Endothelial cell of umbilical vein (primary cell): ENCODE data around the gene SLC2A14. TPM values are rescaled to one million over a fixed set of nuclear protein-coding genes. Genes with fewer than 3 reads are reported as not detected.

ENCODE experiments used
- BruUV-seq: library from RNA; stranded (reverse); fragments of 400-500 nt; replicated peaks from 2 replicates; lab custom pipeline; 2021; lab: Mats Ljungman, UMichigan
- CTCF ChIA-PET: fragments of 300-600, 350-600 bp; sonication (Branson Sonifier 250); formaldehyde crosslinking; loops from one replicate; lab custom pipeline; 2021; ENCODE audit warnings: antibody characterized with exemption, inconsistent platforms; lab: Charles Lee
- POLR2A ChIA-PET: fragments of 300-600, 350-600 bp; sonication (Branson Sonifier 250); formaldehyde crosslinking; loops from one replicate; lab custom pipeline; 2021; ENCODE audit warnings: antibody characterized with exemption, inconsistent platforms; lab: Charles Lee
- DNase-seq: peaks from one replicate; pipeline ENCODE4 v3.0.0-alpha.2; 2011; ENCODE audit warnings: low read depth, low spot score
- FAIRE-seq: peaks from 2 replicates; lab custom pipeline; 2011; peaks lifted over from hg19 to GRCh38; lab: Jason Lieb, UNC
- H2AFZ ChIP-seq: 2 replicates; pipeline ENCODE4 v1.6.0; 2012; ENCODE audit warnings: low read depth, low read length, control low read depth, inconsistent platforms
- H3K27ac ChIP-seq: 2 replicates; pipeline ENCODE4 v1.5.1; 2011; ENCODE audit warnings: low read depth, mild to moderate bottlenecking, control low read depth, low read length, moderate library complexity; ENCODE audit not compliant: insufficient read depth
- H3K27me3 ChIP-seq, 2 experiments: 2 replicates each; pipeline versions ENCODE4 v1.6.0 to v1.6.1; 2011; ENCODE audit warnings: low read length in 2 of 2, mixed read lengths in 1 of 2; ENCODE audit not compliant: control insufficient read depth in 2 of 2, insufficient read depth in 2 of 2
- H3K36me3 ChIP-seq, 2 experiments: 2 replicates in 1 of 2; 3 replicates in 1 of 2; pipeline ENCODE4 v1.5.1; 2011; ENCODE audit warnings: low read length in 2 of 2, mild to moderate bottlenecking in 1 of 2, moderate library complexity in 1 of 2; ENCODE audit not compliant: control insufficient read depth in 2 of 2, insufficient read depth in 2 of 2; ENCODE audit errors: extremely low read depth in 1 of 2
- H3K4me1 ChIP-seq: 3 replicates; pipeline ENCODE4 v1.5.1; 2011; ENCODE audit warnings: mild to moderate bottlenecking, low read length; ENCODE audit not compliant: control insufficient read depth, insufficient read depth; ENCODE audit errors: extremely low read depth
- H3K4me2 ChIP-seq: 2 replicates; pipeline ENCODE4 v1.6.1; 2011; ENCODE audit warnings: low read length, control low read depth, mixed read lengths; ENCODE audit not compliant: insufficient read depth
- H3K4me3 ChIP-seq, 3 experiments: fragments of 200-600 bp in 1 of 3; sonication (generic), shearing (Covaris generic) in 1 of 3; replicated peaks in 1 of 3; 2 replicates each; pipeline ENCODE4 v1.5.1; 2011 to 2016; ENCODE audit warnings: control low read depth in 3 of 3, low read length in 3 of 3, mild to moderate bottlenecking in 2 of 3, inconsistent platforms in 1 of 3, low read depth in 1 of 3, moderate library complexity in 1 of 3; ENCODE audit not compliant: insufficient read depth in 1 of 3
- H3K79me2 ChIP-seq: 2 replicates; pipeline ENCODE4 v1.6.0; 2012; ENCODE audit warnings: low read length, inconsistent platforms; ENCODE audit not compliant: control insufficient read depth, insufficient read depth
- H3K9ac ChIP-seq: replicated peaks from 2 replicates; pipeline ENCODE3; 2011; ENCODE audit warnings: low read length, control low read depth; ENCODE audit not compliant: insufficient read depth; ENCODE audit errors: extremely low read depth
- H3K9me1 ChIP-seq: replicated peaks from 3 replicates; pipeline ENCODE4 v1.6.0; 2011; ENCODE audit warnings: mild to moderate bottlenecking, low read length; ENCODE audit not compliant: control insufficient read depth, insufficient read depth; ENCODE audit errors: extremely low read depth
- H3K9me3 ChIP-seq: replicated peaks from 2 replicates; pipeline ENCODE4 v1.5.1; 2012; ENCODE audit warnings: low read length, inconsistent platforms; ENCODE audit not compliant: control insufficient read depth, insufficient read depth
- H4K20me1 ChIP-seq: replicated peaks from 2 replicates; pipeline ENCODE3; 2011; ENCODE audit warnings: mild to moderate bottlenecking, low read length; ENCODE audit not compliant: control insufficient read depth, insufficient read depth; ENCODE audit errors: extremely low read depth
- CTCF ChIP-seq, 2 donors: IDR thresholded peaks; 1 replicate in 1 of 2; 2 replicates in 1 of 2; pipeline ENCODE4 v1.5.1; 2011; ENCODE audit warnings: low read length in 2 of 2, mild to moderate bottlenecking in 2 of 2, moderate library complexity in 2 of 2, control low read depth in 1 of 2, inconsistent platforms in 1 of 2, low read depth in 1 of 2; ENCODE audit not compliant: insufficient read depth in 1 of 2; ENCODE audit errors: extremely low read depth in 1 of 2
- EZH2 ChIP-seq: IDR thresholded peaks from 2 replicates; pipeline ENCODE4 v1.6.1; 2012; ENCODE audit warnings: borderline replicate concordance, low read depth, mild to moderate bottlenecking, moderate library complexity, low read length, inconsistent platforms; ENCODE audit not compliant: severe bottlenecking
- FOS ChIP-seq: IDR thresholded peaks from 2 replicates; pipeline ENCODE4 v1.6.1; 2011; ENCODE audit warnings: mild to moderate bottlenecking, low read length, moderate library complexity, borderline replicate concordance; ENCODE audit not compliant: insufficient read depth
- GATA2 ChIP-seq: IDR thresholded peaks from 2 replicates; pipeline ENCODE4 v1.7.0; 2011; ENCODE audit warnings: low read depth, mild to moderate bottlenecking, moderate library complexity, mixed read lengths, low read length; ENCODE audit not compliant: insufficient read length, insufficient read depth
- JUN ChIP-seq: IDR thresholded peaks from 2 replicates; pipeline ENCODE4 v1.6.1; 2011; ENCODE audit warnings: borderline replicate concordance, low read depth; ENCODE audit not compliant: insufficient read length, insufficient read depth
- MAX ChIP-seq: IDR thresholded peaks from 2 replicates; pipeline ENCODE4 v1.6.1; 2011; ENCODE audit not compliant: insufficient read depth, insufficient read length
- MYC ChIP-seq: IDR thresholded peaks from one replicate; pipeline ENCODE4 v1.6.1; 2011; ENCODE audit warnings: mild to moderate bottlenecking, low read depth, low read length
- POLR2A ChIP-seq: IDR thresholded peaks from 2 replicates; pipeline ENCODE4 v1.6.1; 2012; ENCODE audit warnings: low read depth, mild to moderate bottlenecking, control low read depth, low read length
- POLR2AphosphoS5 ChIP-seq: IDR thresholded peaks from 2 replicates; pipeline ENCODE4 v1.6.1; 2012; ENCODE audit warnings: low read depth, mild to moderate bottlenecking, control low read depth, low read length, moderate library complexity; ENCODE audit not compliant: insufficient read depth
- dilution Hi-C: fragments of 300-500 bp; cut with MboI; formaldehyde crosslinking; loops from one replicate; pipeline ENCODE4 v1.15.0; 2019; ENCODE audit warnings: low sequenced_read_pairs; ENCODE audit not compliant: extremely low pct_ligation_motif_present
- intact Hi-C: fragments of 100-400 bp; cut with micrococcal nuclease; formaldehyde crosslinking; loops from one replicate; pipeline ENCODE4 v1.10.0; 2022
- polyA plus RNA-seq, 4 experiments: library from polyadenylated mRNA; depleted of rRNA in 3 of 4; stranded (reverse) in 3 of 4; unstranded in 1 of 4; fragments of >200 nt; gene quantifications; 2 replicates each; pipeline versions ENCODE4 v1.2.1 to v1.2.3, GENCODE V29; 2011 to 2012; ENCODE audit warnings: missing spikeins in 1 of 4
- total RNA-seq: library from RNA; stranded (reverse); gene quantifications from 2 replicates; pipeline ENCODE4 v1.2.3, GENCODE V29; 2021

SLC2A14 gene
- total and polyA plus RNA-seq, 2 donors (not counting 3 experiments of a cell fraction or from before 2014, with no cell fraction given), result not detected

GRCh38 chr12:7834701-7835100, 38.0 kb downstream of the SLC2A14 start:
- no peaks in the 10 kb centered on the region for H3K9me1 ChIP-seq
- ChIA-PET POLR2A (interaction anchor here (0.7 kb wide), 1 partner anchor 9 kb away, joined by 4 read pairs; no protein-coding TSS in a partner anchor), CTCF (interaction anchor here (0.6 to 2.0 kb wide), 6 partner anchors 12 to 160 kb away, joined by 3 to 11 read pairs (median 4); no protein-coding TSS in a partner anchor)
- H3K4me2 ChIP-seq, result no peak overlapping the region
- peaks cover 0 to 2% of the 10 kb centered on the region in 2 experiments for H3K27me3 ChIP-seq
- dilution Hi-C loops (no loop called here), intact Hi-C loops (no loop called here)
- no peaks in the 10 kb centered on the region for H4K20me1 ChIP-seq
- H3K36me3 ChIP-seq, result no peaks in the 10 kb centered on the region
- H3K4me3 ChIP-seq, result no peak overlapping the region
- TF ChIP-seq MYC, result no peak
- TF ChIP-seq MAX, result no peak
- TF ChIP-seq GATA2, result no peak
- no peak for TF ChIP-seq EZH2
- no peak for TF ChIP-seq CTCF (IDR thresholded peaks at IDR 0.05; ENCODE audit: extremely low read depth in 1 of 2, insufficient read depth in 1 of 2, low read depth in 1 of 2, low read length in 2 of 2)
- no peak for TF ChIP-seq POLR2A
- TF ChIP-seq JUN, result no peak
- TF ChIP-seq FOS, result no peak
- no peak for TF ChIP-seq POLR2AphosphoS5
- no peak overlapping the region for H3K27ac ChIP-seq
- FAIRE-seq (no peak), DNase-seq (no peak)
- H3K9ac ChIP-seq, result no peak overlapping the region
- no peak overlapping the region for H2AFZ ChIP-seq
- H3K4me1 ChIP-seq, result no peaks in the 10 kb centered on the region
- H3K9me3 ChIP-seq, result no peaks in the 10 kb centered on the region
- BruUV-seq, result no TSS peak
- H3K79me2 ChIP-seq, result no peaks in the 10 kb centered on the region
